T-helper 2 cell treated with Interferon-gamma antibody and Interleukin-4, amounts not matched to agents 100 ng/mL and 5 ng/mL, for 36 hours (primary cell): ENCODE results near the gene PEPD. TPM values are rescaled to one million over a fixed set of nuclear protein-coding genes. Genes with fewer than 3 reads are reported as not detected.

Source experiments
- intact Hi-C: fragments of 100-400 bp; cut with micrococcal nuclease; formaldehyde crosslinking; loops from one replicate; pipeline ENCODE4 v1.15.1; 2023
- total RNA-seq: library from RNA; stranded (reverse); gene quantifications from 2 replicates; pipeline ENCODE4 v1.2.3, GENCODE V29; 2022

Gene PEPD
- total RNA-seq, 1 donor from 2014 or later = 24.4 TPM

DNA sequence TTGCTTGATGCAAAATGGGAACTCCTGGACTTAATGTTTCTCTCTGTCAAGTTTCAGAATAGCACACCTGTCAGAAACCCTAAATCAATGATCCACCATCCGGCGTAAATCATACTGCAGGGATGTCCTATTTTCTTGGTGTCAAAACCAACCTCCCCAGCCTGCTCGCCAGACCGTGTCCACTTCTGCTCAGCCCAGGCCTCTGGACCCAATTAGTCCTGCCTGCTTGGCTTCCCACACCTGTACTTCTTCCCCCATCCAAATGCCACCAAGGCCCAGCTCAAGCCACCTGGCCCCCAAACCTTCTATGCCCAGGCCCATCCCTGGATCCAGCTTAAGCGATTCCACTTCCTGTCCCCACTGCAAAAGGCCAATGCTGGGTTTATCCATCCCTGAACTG is 25.1 kb upstream of the PEPD start:
- intact Hi-C loops = no loop called here

DNA sequence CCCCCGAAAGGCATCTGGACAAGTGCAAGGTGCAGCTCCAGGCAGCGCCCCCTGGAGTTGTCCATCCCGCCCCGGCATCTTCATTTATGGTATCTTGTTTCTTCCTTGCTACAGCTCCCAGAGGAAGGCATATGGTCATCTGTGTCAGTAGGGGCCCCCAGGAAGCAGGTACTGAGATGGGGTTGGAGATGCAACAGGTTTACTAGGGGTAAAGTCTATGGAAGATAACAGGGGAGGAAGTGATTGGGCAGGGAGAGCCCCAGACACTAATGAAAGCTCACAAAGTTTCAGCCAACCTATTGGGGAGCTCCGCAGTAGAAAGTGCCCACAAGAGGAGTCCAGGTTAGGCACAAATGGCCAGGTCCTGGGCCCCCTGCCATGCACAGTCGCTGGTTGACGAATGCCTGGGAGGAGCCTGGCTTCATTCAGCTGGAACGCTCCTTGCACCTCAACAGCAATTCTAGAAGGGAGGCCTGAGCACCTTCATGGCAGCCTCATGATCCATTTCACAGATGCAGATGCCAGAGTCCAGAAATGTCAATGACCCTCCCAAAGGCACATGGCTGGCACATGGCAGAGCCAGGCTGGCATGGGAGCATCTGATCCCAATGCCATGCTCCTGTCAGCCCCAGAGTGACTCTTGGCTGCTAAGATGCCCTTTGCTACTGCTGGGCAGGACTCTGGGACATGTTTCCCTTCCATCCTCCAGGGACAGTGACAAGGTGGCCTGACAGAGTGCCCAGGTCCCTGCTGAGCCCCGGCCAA is 23.8 kb upstream of the PEPD start:
- intact Hi-C loops = no loop called here

DNA sequence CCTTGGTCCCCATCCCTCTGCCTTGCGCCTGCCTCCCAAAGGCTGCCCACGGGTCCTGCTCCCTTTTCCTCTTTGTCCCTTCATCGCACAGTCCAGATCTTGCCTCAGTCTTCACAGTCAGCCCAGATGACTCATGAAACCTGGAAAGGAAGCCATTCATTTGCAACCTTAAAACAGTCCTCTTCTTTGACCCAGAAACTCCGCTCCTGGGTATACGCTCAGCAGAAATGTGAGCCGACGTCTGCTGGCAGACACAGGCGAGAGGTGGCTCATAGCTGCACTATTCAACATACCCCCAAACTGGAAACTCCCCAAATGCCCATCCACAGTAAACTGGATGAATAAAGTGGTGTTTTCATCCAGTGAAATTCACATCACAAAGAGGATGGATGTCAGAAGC is 13.6 kb upstream of the PEPD start:
- intact Hi-C loops = no loop called here

DNA sequence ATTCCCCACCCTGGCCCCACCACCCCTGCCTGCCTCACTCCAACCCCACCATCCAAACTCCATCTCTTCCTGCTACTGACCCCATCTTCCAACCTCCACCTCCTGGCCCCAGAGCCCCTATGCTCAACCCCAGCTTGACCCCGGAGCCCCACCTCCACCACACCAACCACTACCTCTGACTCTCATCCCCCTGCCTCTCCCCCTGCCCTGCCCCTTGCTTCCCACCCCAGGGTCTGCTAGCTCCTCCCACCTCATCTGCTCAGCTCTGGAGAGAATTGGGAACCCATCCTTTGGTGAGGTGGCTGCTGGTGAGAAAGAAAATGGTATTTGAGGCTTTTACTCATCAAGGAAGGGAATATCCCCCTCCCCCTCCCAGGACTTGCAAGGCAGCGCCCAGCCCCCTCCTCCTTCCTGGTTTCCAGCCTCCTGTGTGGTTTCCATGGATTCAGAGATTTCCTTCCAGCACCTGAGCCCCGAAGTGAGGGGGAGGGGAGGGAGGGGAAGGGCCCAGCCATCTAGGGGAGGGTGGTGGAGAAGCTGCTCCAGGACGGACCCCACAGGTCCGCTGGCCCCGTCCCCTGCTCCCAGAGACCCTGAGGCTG is 11.4 kb upstream of the PEPD start:
- intact Hi-C loops = no loop called here

DNA sequence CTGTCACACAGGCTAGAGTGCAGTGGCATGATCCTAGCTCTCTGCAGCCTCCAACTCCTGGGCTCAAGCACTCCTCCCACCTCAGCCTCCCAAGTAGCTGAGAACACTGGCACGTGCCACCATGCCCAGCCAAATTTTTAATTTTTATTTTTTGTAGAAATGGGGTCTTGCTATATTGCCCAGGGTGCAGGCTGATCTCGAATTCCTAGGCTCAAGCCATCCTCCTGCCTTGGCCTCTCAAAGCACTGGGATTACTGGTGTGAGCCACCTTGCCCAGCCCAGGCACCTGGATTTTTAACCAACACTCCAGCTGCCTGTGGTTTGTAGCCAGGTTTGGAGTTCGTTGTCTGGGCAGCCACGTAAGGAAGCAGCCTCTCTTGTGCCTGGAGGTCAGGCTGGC is 9.3 kb upstream of the PEPD start:
- intact Hi-C loops = no loop called here

DNA sequence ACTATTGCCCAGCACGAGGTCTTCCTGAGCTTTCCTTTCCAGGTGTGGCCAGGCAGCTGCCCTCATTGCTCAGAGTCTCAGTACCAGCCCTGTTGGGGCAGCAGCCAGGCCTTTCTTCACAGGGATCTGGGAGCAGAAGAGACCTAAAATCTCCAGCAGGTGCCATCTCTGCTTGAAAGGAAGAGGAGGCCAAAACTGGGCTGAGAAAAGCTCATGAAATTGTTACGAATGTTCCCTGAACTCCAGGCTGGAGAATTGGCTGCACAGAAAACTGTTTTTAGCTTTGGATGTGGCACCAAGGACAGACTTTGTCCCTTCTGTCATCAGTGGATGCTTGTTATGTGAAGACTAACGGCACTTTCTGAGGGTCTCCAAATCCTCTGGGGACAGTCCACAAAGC is 8.7 kb upstream of the PEPD start:
- intact Hi-C loops = no loop called here

DNA sequence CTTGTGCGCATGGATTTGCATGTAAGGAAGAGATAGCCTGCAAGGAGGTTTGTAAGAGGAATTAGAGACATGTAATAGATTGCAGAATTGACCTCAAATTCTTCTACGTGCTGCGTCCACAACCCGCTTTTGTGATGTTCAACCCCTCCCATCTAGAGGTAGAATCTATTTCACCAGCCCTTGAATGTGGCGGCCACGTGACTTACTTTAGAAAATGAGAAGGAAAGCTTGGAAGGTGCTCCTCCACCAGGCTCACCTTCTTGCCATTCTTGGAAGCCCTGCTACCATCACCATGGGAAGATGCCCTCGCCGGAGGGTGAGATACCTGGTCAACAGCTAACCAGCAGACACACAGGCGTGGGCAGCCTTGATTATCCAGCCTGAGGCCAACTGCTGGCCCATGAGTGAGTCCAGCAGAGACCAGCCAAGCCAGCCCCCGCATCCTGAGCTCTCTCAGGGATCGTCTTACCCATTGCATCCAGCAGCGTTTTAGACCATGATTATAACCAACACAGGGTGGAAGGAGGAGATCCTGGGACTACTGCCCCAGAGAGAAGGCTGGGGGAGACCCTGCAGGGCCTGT is 7.6 kb upstream of the PEPD start:
- intact Hi-C loops = no loop called here

DNA sequence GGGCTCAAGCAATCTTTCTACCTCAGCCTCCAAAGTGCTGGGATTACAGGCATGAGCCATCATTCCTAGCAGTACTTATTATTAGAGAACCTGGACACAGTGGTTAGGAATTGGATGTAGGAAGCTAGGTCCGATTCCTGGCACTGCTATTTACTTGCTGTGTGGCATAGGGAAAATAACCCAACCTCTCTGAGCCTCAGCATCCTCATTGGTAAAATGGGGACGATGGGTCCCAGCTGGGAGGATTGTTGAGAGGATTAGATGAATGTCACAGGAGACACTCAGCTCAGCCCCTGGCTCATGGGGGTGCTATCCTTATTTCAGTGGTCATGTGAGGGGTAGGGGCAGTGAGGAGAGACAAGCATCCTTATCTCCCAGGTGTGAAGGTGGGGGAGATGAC is 6.8 kb upstream of the PEPD start:
- intact Hi-C loops = no loop called here

DNA sequence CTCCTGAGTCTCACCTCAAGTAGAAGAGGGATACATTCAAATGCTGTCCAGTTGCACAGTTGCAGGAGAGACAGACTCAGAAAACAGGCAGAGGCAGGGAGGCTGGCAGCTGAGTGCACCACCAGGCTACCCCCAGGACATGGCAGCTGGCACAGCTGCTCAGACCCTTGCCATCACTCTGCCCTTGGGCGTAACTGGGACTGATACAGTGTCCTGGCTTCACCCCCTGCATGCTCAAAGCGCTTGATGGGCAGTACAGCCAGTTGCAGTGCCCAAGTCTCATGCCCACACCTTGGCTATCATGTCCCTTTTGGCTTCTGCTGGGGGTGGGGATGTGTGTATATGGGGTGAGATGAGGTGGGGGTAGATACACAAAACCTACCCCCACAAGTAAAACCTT is 5.5 kb upstream of the PEPD start:
- intact Hi-C loops = no loop called here

DNA sequence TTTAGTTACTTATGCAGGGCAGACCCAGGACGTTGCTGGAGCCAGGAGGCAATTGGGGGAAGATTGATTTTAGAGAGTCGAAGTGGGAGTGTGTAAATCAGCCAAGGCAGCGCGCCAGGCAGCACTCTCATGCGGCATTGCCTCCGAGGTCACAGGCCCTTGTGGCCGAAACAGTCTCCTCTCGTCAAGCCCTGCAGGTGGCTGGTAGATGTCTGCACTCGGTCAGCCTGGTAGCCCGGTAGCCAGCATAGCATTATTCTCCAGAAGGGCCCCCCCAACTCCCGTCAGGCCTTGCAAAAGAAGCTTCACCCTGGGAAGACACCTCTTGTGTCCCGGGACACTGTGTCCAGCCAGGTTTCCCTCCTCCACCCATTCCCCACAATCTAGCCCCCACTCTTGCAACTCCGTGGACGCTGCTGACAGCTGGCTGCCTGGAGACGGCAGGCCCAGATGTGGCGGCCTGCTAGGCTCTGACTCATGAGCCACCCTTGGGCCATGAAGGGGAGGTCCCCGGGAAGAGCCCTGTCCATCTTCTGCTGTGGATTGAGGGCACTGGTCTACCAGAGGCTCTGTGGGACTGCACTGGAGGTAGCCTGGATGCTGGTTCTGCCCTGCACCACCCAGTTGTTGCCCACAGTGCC is 2.6 kb upstream of the PEPD start:
- intact Hi-C loops = no loop called here

DNA sequence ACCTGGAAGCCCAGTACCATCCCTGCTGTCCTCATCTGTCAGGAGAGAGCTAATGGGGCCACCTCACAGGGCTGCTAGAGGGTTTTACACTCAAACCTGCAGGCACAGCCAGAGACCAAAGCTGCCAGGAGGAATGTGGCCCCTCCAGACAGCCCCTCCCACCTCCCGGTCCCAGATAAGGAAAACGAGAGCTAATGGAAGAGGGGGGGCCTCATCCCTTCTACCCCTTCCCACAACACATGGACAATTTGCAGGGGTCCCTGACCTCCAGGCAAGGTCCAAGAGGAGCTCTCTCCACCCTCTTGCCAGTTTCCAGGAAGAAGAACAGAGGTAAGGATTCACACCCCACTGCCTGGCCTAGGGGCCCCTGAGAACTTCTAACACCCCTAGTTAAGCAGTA is 1.6 kb upstream of the PEPD start:
- intact Hi-C loops = no loop called here

DNA sequence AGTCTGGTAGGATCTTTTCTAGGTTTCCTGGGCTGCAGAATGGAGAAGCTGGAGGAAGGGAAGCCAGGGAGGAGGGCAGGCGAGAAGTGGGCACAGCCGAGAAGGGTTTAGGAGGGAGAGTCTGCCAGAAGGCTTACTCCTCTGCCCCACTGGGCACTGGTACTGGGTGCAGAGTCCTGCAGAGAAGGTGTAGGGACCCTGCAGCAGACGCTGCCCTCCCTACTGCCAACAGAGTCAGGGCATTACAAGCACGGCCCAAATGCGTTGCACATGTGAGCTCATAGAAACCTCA is 726 bp upstream of the PEPD start:
- intact Hi-C loops = no loop called here

DNA sequence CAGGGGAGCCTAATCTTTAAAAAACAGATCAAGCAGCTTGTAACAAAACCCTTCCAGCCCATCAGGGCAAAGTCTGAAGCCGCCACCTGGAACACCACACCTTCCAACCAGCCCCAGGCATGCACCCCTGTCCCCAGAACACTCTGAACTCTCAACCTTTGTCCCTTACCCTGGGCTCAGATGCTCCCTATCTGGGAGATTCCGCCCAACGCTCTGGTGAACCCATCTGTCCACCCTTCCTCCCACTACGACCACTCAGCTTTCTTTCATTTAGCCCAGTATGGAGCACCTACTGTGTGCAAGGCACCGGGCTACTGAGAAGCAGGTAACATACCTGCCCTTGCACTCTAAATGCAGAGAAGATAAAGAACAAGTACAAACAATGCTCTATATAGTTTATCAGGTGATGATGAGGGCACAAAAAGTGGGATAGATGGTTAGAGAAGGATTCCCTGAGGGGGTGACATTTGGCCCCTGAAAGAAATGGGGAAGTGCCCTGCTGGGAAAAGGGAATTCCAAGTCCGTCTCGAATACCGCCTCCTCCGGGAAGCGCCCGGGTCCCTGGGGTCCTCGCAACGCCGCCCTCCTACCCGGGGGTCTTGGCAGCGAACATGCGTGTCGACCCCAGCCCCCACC is 629 bp downstream of the PEPD start:
- intact Hi-C loops = no loop called here

DNA sequence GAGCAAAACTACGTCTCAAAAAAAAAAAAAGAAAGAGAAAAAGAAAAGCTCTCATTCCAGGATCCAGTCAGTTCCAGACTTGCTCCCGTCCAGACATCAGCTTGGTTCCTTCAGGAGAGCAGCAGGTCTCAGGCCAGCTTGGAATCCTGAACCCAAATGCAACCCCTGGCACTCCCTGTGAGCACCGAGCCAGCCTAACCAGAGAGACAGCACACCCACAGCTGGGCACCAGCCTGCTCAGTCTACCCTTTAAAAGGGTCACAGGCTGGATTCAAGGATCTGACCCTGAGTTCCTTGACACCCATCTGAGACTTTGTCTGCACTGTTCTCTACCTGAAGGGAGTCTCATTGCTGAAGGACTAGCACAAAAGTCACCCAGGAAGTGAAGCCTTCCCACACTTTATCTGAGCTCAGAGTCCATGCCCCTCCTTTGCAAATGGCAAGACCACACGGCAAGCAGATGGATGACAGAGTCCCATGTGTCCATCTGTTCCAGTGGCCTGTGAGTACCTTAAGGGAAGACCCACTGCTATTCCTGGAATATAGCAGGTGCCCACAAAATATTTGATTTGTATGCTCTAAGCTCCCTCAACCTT is 1.4 kb downstream of the PEPD start:
- intact Hi-C loops = no loop called here

DNA sequence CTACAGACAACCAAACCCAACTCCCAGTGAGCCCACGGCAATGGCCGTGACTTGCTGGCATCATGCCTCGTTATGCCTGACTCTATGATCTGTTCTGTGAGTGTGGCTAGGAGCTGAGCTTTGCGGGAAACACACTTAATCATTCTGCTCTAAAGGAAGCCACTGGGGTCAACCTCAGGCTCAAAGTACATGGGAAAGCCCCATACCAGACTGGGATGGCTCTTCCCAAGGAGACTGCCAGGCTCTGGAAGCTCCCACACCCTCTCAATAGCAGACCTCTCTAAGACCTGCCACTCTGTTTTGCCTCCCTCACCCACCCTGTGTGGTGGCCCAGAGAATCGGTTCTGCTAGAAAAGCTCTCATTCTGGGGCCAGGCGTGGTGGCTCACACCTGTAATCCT is 2.2 kb downstream of the PEPD start:
- intact Hi-C loops = no loop called here

DNA sequence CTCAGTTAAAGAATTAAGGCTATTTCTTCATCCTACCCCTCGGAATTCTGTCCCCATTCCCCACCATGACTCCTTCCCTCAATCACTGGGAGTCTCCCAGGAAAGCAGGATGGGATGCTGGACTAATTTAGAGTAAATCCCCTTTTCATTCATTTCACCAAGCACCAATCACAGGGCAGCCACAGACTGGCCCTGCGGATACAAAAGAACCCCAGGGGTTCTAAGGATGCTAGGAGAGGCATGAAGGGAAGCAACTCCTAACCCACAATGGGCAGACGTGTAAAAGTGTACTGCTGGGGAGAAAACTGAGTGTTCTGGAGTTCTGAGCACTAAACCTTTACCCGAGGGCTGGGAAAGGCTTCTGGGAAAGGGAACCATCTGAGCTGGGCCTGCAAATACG is 3.0 kb downstream of the PEPD start:
- intact Hi-C loops = no loop called here

DNA sequence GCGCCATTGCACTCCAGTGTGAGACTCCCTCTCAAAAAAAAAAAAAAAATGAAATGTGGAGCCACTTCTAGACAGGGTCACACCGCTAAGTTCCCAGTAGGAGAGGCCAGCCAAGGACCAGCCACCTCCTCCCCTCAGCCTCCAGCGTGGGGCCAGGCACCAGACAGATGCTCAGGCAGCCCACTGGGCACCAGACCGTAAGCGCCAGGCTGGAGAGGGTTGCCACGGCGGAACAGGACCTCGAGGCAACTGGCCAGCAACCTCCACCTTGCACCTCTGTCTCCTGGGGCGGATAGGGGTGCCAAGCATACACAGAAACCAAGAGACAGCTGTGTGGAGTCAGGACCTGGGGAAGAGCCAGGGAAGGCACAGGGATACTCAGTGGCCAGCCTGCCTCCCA is 3.7 kb downstream of the PEPD start:
- intact Hi-C loops = no loop called here

DNA sequence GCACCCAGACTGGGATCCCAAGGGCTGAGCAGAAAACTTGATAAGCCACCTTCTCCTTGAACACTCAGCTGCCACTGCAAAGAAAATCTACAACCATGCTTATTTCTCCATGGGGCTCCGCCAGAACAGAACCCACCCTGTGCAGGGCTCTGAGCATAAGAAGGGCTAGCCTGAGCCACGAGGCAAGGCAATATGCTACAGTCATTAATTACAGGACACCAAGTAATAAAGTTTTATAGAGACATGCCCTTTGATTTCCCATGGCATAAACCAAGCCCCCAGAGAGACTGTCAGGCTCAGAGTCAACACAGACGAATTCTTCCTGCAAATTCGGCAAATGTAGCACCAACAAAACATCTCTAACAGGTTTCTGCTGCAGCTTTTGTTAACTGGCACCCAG is 5.7 kb downstream of the PEPD start:
- intact Hi-C loops = no loop called here

DNA sequence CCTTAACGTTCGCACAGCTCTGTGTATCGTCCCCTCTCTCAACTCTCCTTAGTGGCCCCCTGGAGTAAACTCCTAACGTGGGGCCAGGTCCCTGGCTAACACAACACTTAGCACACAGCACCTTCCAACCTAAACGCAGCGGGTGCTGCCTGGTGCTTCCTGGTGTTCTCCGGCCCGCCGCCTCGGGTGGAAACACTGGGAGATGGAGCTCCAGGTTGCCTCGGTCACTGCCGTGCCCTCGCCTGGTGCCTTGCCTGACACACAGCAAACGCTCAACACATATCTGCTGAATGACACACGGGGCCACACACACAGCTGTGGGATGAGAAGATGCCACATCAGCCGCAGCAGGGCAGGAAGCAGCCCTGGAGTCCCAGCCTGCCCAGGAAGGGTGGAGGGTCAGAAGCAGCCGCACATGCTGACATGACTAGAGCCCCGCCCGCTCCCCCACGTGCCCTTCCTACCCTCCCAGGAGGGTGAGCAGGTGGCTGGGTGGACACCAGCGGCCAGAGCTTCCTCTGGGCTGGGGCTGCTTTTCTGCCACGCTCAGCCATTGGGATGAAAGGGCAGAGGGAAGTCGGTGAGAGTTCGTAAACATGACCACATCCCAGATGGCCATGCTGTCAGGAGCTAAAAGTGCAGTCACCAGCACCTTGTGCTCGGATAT is 6.6 kb downstream of the PEPD start:
- intact Hi-C loops = no loop called here

DNA sequence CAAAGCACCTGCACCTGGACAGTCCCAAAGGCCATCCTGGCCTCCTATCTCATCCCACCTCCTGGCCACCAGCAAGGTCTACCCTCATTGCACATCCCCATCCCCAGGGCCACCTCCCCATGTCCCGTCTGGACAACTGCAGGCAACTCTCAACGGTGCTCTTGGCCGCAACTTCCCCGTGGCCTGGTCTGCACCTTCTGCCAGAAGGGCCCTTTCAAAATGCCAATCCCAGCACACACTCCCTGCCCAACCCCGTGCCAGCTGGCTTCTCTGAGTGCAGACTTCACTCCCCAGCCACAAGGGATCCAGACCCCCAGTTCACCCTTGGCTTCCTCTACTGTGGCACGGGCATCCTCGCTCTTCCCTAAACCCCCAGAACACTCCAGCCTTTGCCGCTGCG is 8.2 kb downstream of the PEPD start:
- intact Hi-C loops = no loop called here

DNA sequence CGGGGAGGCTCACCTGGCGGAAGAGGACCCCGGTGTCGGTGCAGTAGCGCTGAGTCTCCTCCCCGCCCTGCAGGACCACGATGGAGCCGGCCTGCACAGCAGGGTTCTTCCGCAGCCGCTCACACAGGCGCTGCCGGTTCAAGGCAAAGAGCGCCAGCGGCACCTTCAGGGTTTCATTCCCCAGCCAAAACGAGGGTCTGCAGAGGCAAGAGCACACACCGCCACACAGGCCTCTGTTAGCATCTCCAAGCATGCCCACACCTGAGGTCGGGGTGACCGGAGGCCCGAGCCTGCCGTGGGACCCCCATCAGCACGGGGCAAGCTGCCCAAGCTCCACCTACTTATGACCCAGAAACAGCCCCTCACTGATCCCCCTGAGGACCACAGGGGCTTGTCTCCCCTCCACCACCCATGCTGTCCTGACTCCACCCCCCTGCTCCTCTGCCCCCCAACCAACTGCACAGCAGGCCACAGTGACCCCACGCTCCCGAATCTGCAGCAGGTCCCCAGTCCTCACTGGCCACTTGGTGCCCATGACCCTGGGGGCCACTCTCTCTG is 8.9 kb downstream of the PEPD start:
- intact Hi-C loops = no loop called here
